Stomach smooth muscle (tissue), 2 donors: Measurements from ENCODE around the gene HUWE1.

ENCODE experiments used
- H3K27ac ChIP-seq: one replicate; pipeline ENCODE4 v1.7.0; 2013; ENCODE audit warnings: mild to moderate bottlenecking, low read length, inconsistent platforms
- H3K27me3 ChIP-seq, 2 donors: one replicate each; pipeline ENCODE4 v1.7.0; 2013; ENCODE audit warnings: low read length in 2 of 2; ENCODE audit not compliant: insufficient read depth in 2 of 2, control insufficient read depth in 1 of 2
- H3K36me3 ChIP-seq, 2 donors: one replicate each; pipeline ENCODE4 v1.7.0; 2013; ENCODE audit warnings: low read length in 2 of 2; ENCODE audit not compliant: control insufficient read depth in 2 of 2, insufficient read depth in 2 of 2
- H3K4me1 ChIP-seq: one replicate; pipeline ENCODE4 v1.7.0; 2013; ENCODE audit warnings: low read length; ENCODE audit not compliant: control insufficient read depth, insufficient read depth
- H3K4me3 ChIP-seq, 2 donors: one replicate each; pipeline ENCODE4 v1.7.0; 2013; ENCODE audit warnings: low read length in 2 of 2
- H3K9ac ChIP-seq, 2 donors: one replicate each; pipeline ENCODE4 v1.7.0; 2013; ENCODE audit warnings: low read length in 2 of 2, mild to moderate bottlenecking in 1 of 2
- H3K9me3 ChIP-seq, 2 donors: one replicate each; pipeline ENCODE4 v1.7.0; 2013; ENCODE audit warnings: low read length in 2 of 2; ENCODE audit not compliant: control insufficient read depth in 2 of 2
- donor health status: healthy.
- donor health status: Pancreatic carcinoma.

HUWE1 gene

DNA sequence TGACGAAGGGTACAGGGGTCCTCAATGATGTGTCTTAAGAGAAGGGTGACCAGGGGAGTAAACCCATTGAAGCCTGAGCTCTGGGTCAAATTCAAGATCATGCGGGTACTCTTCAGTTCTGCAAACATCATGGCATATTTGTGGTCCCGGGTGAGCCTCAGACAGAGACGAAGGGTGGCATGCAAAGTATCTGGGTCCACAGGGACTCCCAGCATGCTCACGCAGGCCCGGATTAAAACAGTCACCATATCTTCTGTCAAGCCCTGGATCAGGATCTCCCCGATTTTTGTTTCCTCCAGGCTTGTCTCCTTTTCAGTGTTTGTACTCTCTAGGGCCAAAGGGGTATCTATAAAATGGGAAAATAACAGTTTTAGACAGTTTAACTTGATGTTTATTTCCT is 102.9 kb downstream of the HUWE1 start:
- Histone ChIP-seq H3K27me3 (peaks cover 0 to 2% of the 10 kb centered on the region in 2 donors), H3K4me1 (no peaks in the 10 kb centered on the region), H3K27ac (no peak overlapping the region), H3K9me3 (no peaks in the 10 kb centered on the region), H3K9ac (no peak overlapping the region), H3K4me3 (no peak overlapping the region), H3K36me3 (peaks cover 21 to 63% of the 10 kb centered on the region in 2 donors)

DNA sequence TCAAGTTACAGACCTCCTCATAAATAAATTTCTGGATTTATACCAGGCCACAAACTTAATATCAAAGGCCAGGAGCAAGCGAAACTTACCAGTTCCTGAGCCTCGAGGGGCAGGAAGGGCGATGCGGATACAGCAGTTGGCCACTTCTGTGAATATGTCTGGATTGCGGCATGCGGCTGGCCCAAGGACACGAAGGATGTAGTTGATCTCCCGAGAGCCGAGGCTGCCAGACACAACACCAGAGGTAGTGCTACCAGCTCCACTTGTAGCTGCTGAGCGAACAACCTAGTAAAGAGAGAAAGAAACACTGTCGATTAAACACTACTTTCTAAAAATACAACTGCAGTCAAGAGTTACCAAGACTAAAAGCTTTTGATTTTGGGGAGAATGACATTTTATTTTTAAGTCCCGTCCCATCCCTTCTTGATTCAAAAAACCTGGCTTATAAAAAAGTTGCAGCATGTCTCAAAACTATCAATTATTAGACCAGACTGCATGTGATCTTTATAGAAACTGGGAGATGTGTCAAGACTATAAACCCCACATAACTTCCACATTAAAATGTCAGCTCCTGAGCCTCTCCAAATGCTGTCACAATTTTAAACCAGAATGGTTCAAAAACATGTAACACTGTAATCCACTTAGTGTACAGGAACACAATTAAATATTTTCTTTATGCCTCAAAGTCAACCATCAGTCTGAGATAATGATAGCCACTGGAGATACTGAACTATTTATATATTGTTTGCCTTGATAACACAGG is 105.6 kb downstream of the HUWE1 start:
- Histone ChIP-seq H3K36me3 (peaks cover 21 to 51% of the 10 kb centered on the region in 2 donors), H3K4me1 (no peaks in the 10 kb centered on the region), H3K27ac (no peak overlapping the region)

DNA sequence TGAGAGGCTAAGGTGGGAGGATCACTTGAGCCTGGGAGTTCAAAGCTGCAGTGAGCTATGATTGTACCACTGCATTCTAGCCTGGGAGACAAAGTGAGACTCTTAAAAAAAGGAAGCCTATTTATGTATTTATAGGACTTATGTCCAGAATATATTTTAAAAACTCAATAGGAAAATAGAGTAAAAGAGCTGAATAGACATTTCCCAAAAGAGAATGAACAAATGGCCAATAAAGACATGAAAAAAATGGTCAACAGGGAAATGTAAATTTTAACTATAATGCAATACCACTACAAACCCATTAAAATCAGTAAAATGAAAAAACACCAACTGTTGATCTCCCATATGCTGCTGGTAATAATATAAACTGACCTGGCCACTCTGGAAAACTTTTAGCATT is 115.0 kb downstream of the HUWE1 start:
- Histone ChIP-seq H3K27ac (no peak overlapping the region), H3K4me3 (no peak overlapping the region), H3K9me3 (no peaks in the 10 kb centered on the region), H3K9ac (no peak overlapping the region), H3K36me3 (peaks cover 25 to 51% of the 10 kb centered on the region in 2 donors), H3K4me1 (no peaks in the 10 kb centered on the region), H3K27me3 (no peaks in the 10 kb centered on the region)

More for the DNA sequence above, 105.6 kb downstream of the HUWE1 start:
- Histone ChIP-seq H3K4me3 (no peak overlapping the region), H3K9ac (no peak overlapping the region), H3K9me3 (no peaks in the 10 kb centered on the region), H3K27me3 (peaks cover 0 to 2% of the 10 kb centered on the region in 2 donors)

DNA sequence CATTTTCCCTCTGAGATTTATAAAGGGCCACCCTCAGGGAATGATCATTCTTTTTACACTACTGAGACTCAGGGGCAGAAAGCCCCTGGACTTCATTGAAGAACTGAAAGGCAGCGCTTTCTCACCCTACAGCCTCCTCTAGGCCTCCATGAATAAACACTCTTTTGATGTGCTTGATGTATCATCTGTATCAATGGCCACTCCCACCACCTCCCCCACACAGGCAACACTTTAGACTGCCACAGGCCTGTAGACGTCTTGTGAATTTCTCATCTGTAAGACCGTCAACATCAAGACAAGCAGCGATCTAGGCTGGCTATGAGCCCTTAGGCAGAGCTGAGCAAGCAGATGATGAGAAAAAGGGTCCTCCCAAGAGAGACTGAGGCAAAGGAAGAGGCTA is 123.2 kb downstream of the HUWE1 start:
- Histone ChIP-seq H3K9me3 (no peaks in the 10 kb centered on the region), H3K4me1 (no peaks in the 10 kb centered on the region), H3K27ac (no peak overlapping the region), H3K9ac (no peak overlapping the region), H3K36me3 (peaks cover 58 to 67% of the 10 kb centered on the region in 2 donors), H3K4me3 (no peak overlapping the region), H3K27me3 (peaks cover 0 to 13% of the 10 kb centered on the region in 2 donors)

DNA sequence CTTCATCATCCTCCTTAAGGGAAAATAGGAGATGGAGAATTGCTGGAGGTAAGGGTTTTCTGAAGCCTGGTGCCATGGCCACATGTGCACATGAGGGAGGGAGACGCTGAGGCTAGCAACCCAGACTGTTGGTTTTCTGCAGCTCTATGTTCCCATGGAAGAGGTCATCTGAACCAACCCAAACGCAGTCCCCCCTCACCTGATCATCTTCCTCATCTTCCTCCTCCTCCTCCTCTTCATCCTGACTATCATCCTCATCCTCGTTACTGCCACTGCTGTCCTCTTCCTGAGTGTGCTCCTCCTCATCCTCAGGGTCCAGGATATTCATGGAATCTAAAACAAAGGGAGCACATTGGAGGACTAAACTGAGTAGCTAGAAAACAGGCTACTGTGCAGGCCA is 124.6 kb downstream of the HUWE1 start:
- Histone ChIP-seq H3K27ac (no peak overlapping the region), H3K4me1 (no peaks in the 10 kb centered on the region), H3K36me3 (peaks cover 65 to 73% of the 10 kb centered on the region in 2 donors)

DNA sequence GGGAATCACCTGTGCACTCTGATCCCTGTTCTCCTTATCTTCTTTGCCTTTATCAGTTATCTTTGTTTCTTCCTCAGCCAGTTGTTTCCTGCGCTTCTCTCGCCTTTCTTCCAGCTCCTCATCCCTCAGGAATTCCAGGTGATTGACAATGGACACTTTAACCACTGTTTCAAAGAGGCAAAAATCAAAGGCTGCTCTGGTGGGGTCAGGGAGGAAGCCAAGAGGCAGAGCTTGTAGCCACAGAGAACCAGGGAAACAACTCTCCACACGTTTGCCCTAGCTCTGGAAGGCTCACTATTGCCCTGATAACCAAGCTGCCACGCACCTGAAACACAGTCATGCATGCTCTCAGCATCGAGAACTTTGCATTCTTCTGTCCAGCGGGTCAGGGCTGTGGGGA is 127.9 kb downstream of the HUWE1 start:
- no peaks in the 10 kb centered on the region for H3K9me3 ChIP-seq
- H3K9ac ChIP-seq: no peak overlapping the region
- H3K27ac ChIP-seq: no peak overlapping the region
- H3K36me3 ChIP-seq: peaks cover 55 to 65% of the 10 kb centered on the region in 2 donors
- no peak overlapping the region for H3K4me3 ChIP-seq
- H3K27me3 ChIP-seq: peaks cover 0 to 12% of the 10 kb centered on the region in 2 donors
- no peaks in the 10 kb centered on the region for H3K4me1 ChIP-seq

More for the DNA sequence above, 124.6 kb downstream of the HUWE1 start:
- H3K9me3 ChIP-seq: no peaks in the 10 kb centered on the region
- H3K27me3 ChIP-seq: peaks cover 0 to 13% of the 10 kb centered on the region in 2 donors
- H3K9ac ChIP-seq: no peak overlapping the region
- H3K4me3 ChIP-seq: no peak overlapping the region

DNA sequence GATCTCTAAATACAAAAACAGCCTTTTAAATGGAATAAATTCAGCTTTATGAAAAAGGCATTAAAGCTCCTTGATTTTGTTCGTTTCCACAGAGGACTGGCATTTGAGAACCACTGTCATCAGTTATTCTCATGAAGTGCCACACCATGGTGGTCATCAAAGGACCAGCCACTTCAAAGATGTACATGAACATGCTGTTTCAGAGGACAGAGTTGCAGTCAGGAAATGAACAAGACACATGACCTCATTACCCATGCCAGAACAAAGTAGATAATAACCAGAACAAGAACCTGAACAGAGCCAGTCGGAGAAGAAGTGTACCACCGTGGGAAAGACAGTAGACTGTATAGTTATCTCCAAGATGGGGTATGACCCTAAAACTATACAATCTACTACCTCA is 129.7 kb downstream of the HUWE1 start:
- Histone ChIP-seq H3K27me3 (peaks cover 0 to 8% of the 10 kb centered on the region in 2 donors), H3K27ac (no peak overlapping the region), H3K9ac (no peak overlapping the region), H3K4me1 (no peaks in the 10 kb centered on the region), H3K9me3 (no peaks in the 10 kb centered on the region), H3K4me3 (no peak overlapping the region), H3K36me3 (peaks cover 54 to 56% of the 10 kb centered on the region in 2 donors)

DNA sequence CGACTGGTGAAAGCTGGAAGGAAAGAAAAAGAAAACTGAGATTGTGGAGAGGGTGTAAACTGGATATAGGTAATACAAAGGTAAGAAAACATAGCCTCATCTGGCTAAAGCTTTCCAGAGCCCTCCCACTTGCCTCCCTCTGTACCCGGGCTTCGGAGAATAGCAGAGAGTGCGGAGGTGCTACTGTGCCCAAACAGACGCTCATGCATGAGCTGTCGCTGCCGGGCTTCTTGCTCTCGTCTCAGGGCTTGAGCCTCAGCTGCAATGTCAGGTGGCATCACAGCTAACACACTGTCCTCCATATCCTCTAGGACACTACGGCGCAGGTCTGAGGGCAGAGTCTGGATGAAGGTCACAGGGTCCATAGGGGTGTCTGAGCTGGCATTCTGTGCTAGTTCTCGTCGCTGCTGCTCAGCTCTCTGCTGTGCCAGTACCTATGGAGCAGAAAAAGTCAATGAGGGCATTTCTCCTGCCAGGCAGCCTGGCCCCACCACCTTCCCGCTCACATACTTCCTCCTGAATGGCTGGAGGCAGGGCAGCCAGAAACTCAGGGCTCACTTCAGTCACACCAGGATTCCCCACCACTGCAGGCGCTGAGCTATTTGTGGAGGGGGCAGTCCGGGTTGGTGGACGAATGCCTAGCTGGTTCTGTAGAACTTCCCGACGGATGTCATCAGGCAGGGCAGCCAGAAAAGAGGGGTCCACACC is 135.6 kb downstream of the HUWE1 start:
- Histone ChIP-seq H3K36me3 (peaks cover 52 to 62% of the 10 kb centered on the region in 2 donors), H3K4me1 (no peaks in the 10 kb centered on the region), H3K9ac (no peak overlapping the region), H3K27ac (no peak overlapping the region), H3K27me3 (peaks cover 0 to 13% of the 10 kb centered on the region in 2 donors), H3K9me3 (no peaks in the 10 kb centered on the region), H3K4me3 (no peak overlapping the region)

DNA sequence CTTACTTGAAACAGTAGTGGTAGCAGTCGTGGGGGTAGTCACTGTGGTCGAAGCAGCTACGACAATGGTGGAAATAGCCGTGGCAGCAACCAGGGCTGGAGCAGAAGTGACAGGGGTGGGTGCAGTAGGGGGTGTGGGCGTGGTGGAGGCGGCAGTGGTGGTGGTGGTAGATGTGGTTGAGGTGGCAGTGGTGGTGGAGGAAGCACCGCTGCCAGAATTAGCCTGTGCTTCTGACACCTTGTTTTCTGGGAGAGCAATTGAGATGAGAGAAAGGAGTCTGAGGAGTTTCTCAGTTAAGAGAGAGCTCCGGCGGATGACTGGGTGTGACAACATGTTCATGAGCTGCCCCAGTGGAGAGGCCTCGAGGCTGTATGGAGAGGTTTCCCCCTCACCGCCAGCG is 138.9 kb downstream of the HUWE1 start:
- Histone ChIP-seq H3K9me3 (no peaks in the 10 kb centered on the region), H3K27me3 (peaks cover 0 to 14% of the 10 kb centered on the region in 2 donors), H3K4me3 (no peak overlapping the region), H3K27ac (no peak overlapping the region), H3K36me3 (peaks cover 63 to 79% of the 10 kb centered on the region in 2 donors), H3K4me1 (no peaks in the 10 kb centered on the region), H3K9ac (no peak overlapping the region)

DNA sequence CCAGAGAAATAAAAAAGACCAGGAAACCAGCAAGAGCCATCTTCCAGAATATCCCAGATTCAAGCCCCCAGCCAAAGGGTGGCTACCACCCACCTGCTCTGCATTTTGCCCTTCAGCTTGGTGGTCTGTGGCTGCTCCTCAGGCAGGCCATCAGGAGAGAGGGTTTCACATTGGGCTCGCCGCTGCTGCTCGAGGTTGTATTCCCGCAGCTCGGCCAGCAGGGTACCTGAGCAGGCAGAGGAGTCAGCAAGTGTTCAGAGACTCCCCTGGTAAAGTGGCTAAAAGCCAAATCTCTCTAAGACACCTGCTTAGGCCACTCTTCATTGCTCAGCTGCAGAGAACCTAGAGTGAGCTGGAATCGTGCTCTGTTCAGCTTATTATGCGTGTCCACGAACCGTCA is 141.6 kb downstream of the HUWE1 start:
- Histone ChIP-seq H3K9ac (no peak overlapping the region), H3K36me3 (peaks cover 54 to 63% of the 10 kb centered on the region in 2 donors), H3K4me3 (no peak overlapping the region), H3K27ac (no peak overlapping the region), H3K4me1 (no peaks in the 10 kb centered on the region), H3K27me3 (peaks cover 0 to 8% of the 10 kb centered on the region in 2 donors), H3K9me3 (no peaks in the 10 kb centered on the region)

DNA sequence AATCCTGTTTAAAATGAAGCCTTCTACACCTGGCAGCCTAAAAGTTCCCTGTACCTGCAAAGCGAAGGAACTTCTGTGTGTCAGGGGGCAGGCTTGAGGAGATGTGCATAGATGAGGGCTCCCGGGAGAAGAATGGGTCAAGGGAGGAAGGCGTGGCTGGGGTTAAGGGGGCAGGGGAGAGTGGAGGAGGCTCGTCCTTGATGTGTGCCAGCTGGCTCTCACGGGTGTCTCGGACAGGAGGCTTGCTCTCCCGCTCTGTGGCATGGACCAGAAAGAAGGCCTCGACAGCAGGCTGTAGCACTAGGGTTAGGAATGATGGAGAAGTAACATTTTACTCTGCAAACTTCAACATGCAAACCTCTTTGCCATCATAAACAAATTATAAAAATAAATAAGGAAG is 147.7 kb downstream of the HUWE1 start:
- Histone ChIP-seq H3K27me3 (peaks cover 0 to 9% of the 10 kb centered on the region in 2 donors), H3K4me3 (no peak overlapping the region), H3K27ac (no peak overlapping the region), H3K9ac (no peak overlapping the region), H3K9me3 (no peaks in the 10 kb centered on the region), H3K4me1 (no peaks in the 10 kb centered on the region), H3K36me3 (peaks cover 60 to 66% of the 10 kb centered on the region in 2 donors)
